GM12872 (cell line): ENCODE data around the gene CEMIP.

Experiments used
- CTCF ChIP-seq: IDR thresholded peaks from 3 replicates; pipeline ENCODE4 v1.5.1; 2011; ENCODE audit warnings: low read depth, mild to moderate bottlenecking, low read length, moderate library complexity; ENCODE audit not compliant: insufficient read depth

The CEMIP gene

GRCh38 chr15:80972276-80972675 is 193.1 kb downstream of the CEMIP start:
- TF ChIP-seq CTCF: no peak

GRCh38 chr15:80974914-80975313 is 195.7 kb downstream of the CEMIP start:
- TF ChIP-seq CTCF: no peak

- TF ChIP-seq CTCF: no peak
Measured at GRCh38 chr15:80976851-80977250, 197.7 kb downstream of the CEMIP start.

GRCh38 chr15:80977627-80978036 is 198.5 kb downstream of the CEMIP start:
- TF ChIP-seq CTCF: peak; percentile 37; the same call in 2 of the 3 replicates

GRCh38 chr15:80978685-80979329 is 199.6 kb downstream of the CEMIP start:
- TF ChIP-seq CTCF: no peak

- no peak for TF ChIP-seq CTCF
Measured at GRCh38 chr15:80979538-80980200, 200.5 kb downstream of the CEMIP start.

GRCh38 chr15:80982205-80982604 is 203.0 kb downstream of the CEMIP start:
- peak; percentile 57 for TF ChIP-seq CTCF
